Measurements from ENCODE around the gene LRRC8E. TPM values are rescaled to one million over a fixed set of nuclear protein-coding genes. Genes with fewer than 3 reads are reported as not detected.
"Not testable (repeated sequence)": the region's sequence is repeated elsewhere in the genome, so short reads cannot be mapped to it uniquely, and the experiment has no call there.

Gene LRRC8E
- total RNA-seq, 1 donor from 2014 or later, result 3.1 TPM

GRCh38 chr19:7852851-7853769, 35.2 kb upstream of the LRRC8E start:
- ATAC-seq, result peak; percentile 67
- DNase-seq, result peak; percentile 78
- intact Hi-C loops (cut with micrococcal nuclease), result no loop called here

- no peak for DNase-seq
- intact Hi-C loops (cut with micrococcal nuclease), result no loop called here
- ATAC-seq, result no peak
Measured at GRCh38 chr19:7853770-7854128, 34.6 kb upstream of the LRRC8E start.

GRCh38 chr19:7855426-7856108, 32.7 kb upstream of the LRRC8E start:
- DNase-seq (no peak), ATAC-seq (no peak)
- intact Hi-C loops (cut with micrococcal nuclease), result no loop called here

DNA sequence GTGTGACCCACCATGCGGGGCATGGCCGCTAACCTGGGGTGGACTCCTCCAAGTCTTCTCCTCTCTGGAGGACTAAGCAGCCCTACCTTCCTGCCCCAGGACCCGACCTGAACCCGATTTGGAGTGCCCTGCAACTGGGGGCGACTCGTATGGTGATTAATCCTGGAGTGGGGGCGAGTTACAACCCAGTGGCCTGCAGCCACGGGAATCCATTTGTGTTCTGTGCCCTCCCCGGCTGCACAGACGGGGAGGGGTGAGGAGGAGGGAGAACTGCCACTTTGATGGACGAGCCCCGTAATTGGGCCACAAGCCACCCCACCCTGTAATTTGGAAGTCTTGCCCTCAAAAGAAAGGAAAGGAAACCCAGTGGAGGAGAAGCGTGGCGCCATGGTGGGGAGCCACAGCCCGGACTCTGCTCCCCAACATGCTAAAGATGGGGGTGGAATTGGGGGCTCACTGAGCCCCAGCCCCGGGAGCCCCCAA, 32.2 kb upstream of the LRRC8E start:
- ATAC-seq (no peak), DNase-seq (no peak)
- intact Hi-C loops (cut with micrococcal nuclease), result no loop called here

GRCh38 chr19:7856679-7857663, 31.3 kb upstream of the LRRC8E start:
- intact Hi-C loops (cut with micrococcal nuclease), result no loop called here
- ATAC-seq, result no peak
- no peak for DNase-seq

GRCh38 chr19:7857727-7858108, 30.6 kb upstream of the LRRC8E start:
- intact Hi-C loops (cut with micrococcal nuclease), result no loop called here
- ATAC-seq, result no peak
- no peak for DNase-seq

GRCh38 chr19:7858109-7858770, 30.1 kb upstream of the LRRC8E start:
- ATAC-seq (no peak), DNase-seq (no peak)
- intact Hi-C loops (cut with micrococcal nuclease), result no loop called here

- intact Hi-C loops (cut with micrococcal nuclease); ATAC-seq; DNase-seq: not testable (repeated sequence)
Measured at GRCh38 chr19:7859087-7859486, 29.2 kb upstream of the LRRC8E start.

GRCh38 chr19:7859831-7860713, 28.2 kb upstream of the LRRC8E start:
- DNase-seq (no peak), ATAC-seq (no peak)
- intact Hi-C loops (cut with micrococcal nuclease), result no loop called here

DNA sequence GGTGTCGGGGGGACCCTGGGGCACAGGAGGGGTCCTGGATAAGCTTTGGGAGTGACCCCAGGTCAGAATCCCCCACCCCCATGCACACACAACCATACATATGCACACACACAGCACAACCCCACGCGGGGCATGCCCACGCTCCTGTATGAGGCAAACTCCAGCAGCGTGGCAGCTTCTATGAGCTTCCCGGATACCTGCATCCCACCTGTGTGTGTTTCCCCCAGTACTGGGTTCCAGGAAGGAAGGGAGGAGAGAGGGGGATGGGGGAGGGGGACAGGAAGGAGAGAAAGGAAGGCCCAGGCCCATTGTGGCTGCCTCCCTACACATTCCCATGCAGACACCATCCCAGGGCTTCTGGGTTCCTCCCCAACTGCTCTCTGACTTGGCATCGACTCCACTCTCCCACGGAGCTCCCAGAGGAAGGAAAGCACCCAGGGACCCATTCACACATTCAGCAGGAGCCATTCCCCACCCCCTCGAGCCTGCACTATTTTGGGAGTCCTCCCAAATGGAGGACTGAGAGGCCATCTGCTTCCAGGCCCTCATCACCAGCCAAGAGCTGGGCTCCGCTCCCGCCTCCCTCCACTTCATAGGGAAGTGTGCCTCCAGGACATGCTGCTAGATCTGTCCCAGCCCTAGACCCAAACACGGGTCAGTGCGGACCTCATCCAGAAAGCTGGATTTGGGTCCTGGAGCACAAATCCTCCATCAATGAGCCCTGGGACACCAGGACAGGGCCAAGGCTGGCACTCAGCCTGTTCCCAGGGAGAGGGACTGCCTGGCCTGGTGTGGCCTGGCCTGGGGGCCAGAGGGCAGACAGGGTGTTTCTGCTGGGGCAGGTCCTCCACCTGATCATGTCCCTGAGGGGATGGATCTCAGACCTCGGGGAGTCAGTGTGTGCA, 27.3 kb upstream of the LRRC8E start:
- ATAC-seq (peak; percentile 58), DNase-seq (no peak)
- intact Hi-C loops (cut with micrococcal nuclease), result no loop called here

DNA sequence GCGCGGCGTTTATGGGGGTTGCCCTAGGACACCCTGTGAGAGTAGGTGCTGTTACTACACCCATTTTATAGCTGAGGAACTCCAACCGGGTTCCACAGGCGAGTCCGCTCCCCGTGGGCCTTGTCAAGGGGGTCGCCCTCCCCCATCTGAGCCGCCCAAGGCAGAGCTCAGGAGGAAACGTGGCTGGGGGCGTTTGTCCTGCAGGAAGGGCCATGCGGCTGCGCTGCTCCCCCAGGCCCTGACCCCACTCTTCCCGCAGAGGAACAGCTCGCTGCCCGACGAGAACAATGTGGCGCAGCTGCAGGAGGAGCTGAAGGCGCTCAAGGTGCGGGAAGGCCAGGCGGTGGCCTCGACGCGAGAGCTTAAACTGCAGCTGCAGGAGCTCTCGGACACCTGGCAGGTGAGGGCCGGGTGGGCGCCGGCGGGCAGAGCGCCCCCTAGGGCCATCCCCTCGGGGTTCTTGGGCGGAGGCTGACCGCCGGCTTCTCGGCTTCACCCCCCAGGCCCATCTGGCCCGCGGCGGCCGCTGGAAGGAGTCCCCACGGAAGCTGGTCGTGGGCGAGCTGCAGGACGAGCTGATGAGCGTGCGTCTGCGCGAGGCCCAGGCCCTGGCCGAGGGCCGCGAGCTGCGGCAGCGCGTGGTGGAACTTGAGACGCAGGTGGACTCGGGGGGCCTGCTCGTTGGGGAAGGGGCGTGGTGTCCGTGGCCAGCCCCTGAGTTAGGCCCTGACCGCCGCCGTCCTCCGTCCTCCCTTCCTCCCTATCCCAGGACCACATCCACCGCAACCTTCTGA, 26.5 kb upstream of the LRRC8E start:
- DNase-seq (no peak), ATAC-seq (no peak)
- intact Hi-C loops (cut with micrococcal nuclease), result no loop called here

DNA sequence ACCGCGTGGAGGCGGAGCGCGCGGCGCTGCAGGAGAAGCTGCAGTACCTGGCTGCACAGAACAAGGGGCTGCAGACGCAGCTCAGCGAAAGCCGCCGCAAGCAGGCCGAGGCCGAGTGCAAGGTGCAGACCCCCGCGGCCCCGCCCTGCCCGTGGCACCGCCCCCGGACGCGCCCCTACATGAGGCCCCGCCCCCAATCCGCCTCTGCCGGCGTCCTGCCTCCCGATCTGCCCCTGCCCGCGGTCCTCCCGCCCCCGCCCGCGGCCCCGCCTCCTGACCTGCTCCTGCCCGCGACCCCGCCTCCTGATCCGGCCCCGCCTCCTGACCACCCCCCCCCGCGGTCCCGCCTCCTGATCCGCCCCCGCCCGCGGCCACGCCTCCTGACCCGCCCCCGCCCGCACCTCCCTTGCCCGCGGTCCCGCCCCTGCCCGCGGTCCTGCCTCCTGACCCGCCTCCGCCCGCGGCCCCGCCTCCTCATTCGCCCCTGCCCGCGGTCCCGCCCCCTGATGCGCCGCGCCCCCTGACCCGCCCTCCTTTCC, 25.8 kb upstream of the LRRC8E start:
- peak; percentile 67 for DNase-seq
- ATAC-seq, result peak; percentile 40
- intact Hi-C loops (cut with micrococcal nuclease), result no loop called here

GRCh38 chr19:7863157-7863970, 24.9 kb upstream of the LRRC8E start:
- DNase-seq (no peak), ATAC-seq (no peak)
- intact Hi-C loops (cut with micrococcal nuclease), result no loop called here

- intact Hi-C loops (cut with micrococcal nuclease), result no loop called here
- DNase-seq (no peak), ATAC-seq (no peak)
Measured at GRCh38 chr19:7863971-7864689, 24.2 kb upstream of the LRRC8E start.
